Fibroblast of lung (primary cell): ENCODE measurements around the gene RSPH9. TPM values are rescaled to one million over a fixed set of nuclear protein-coding genes. Genes with fewer than 3 reads are reported as not detected.
A peak's percentile ranks its signal among the peaks of the same experiment; 100 is the strongest.

Experiments used
- DNase-seq, 2 donors: peaks; one replicate each; pipeline versions ENCODE4 v3.0.0 to v3.0.0-alpha.2; 2010; ENCODE audit warnings: low read depth in 2 of 2
- H2AFZ ChIP-seq: 2 replicates; pipeline ENCODE4 v1.5.1; 2012; ENCODE audit warnings: low read length, control low read depth, inconsistent platforms
- H3K27ac ChIP-seq: 2 replicates; pipeline ENCODE4 v1.5.1; 2011; ENCODE audit warnings: low read length, control low read depth; ENCODE audit not compliant: insufficient read depth
- H3K27me3 ChIP-seq: 2 replicates; pipeline ENCODE4 v1.5.1; 2011; ENCODE audit warnings: mild to moderate bottlenecking, low read length; ENCODE audit not compliant: control insufficient read depth, insufficient read depth
- H3K36me3 ChIP-seq: 2 replicates; pipeline ENCODE4 v1.5.1; 2011; ENCODE audit warnings: low read length; ENCODE audit not compliant: control insufficient read depth, insufficient read depth
- H3K4me1 ChIP-seq: 2 replicates; pipeline ENCODE4 v1.5.1; 2011; ENCODE audit warnings: low read length; ENCODE audit not compliant: control insufficient read depth, insufficient read depth; ENCODE audit errors: extremely low read depth
- H3K4me2 ChIP-seq: 2 replicates; pipeline ENCODE4 v1.5.1; 2011; ENCODE audit warnings: low read length, control low read depth; ENCODE audit not compliant: insufficient read depth; ENCODE audit errors: extremely low read depth
- H3K4me3 ChIP-seq, 4 experiments: fragments of 200-600 bp in 1 of 4; sonication (generic) in 1 of 4; replicated peaks in 1 of 4; 2 replicates each; pipeline ENCODE4 v1.5.1; 2011 to 2016; ENCODE audit warnings: low read length in 4 of 4, low read depth in 3 of 4, mild to moderate bottlenecking in 3 of 4, control low read depth in 2 of 4, inconsistent platforms in 1 of 4, mixed read lengths in 1 of 4; ENCODE audit not compliant: insufficient read depth in 1 of 4; ENCODE audit errors: control extremely low read depth in 1 of 4
- H3K79me2 ChIP-seq: 2 replicates; pipeline ENCODE4 v1.5.1; 2012; ENCODE audit warnings: mild to moderate bottlenecking, low read length, inconsistent platforms; ENCODE audit not compliant: control insufficient read depth, insufficient read depth
- H3K9ac ChIP-seq: 2 replicates; pipeline ENCODE4 v1.5.1; 2011; ENCODE audit warnings: mild to moderate bottlenecking, low read length, control low read depth; ENCODE audit not compliant: insufficient read depth
- H3K9me3 ChIP-seq: 2 replicates; pipeline ENCODE4 v1.5.1; 2012; ENCODE audit warnings: low read depth, low read length; ENCODE audit not compliant: control insufficient read depth, insufficient read depth
- H4K20me1 ChIP-seq: 2 replicates; pipeline ENCODE4 v1.5.1; 2011; ENCODE audit warnings: low read length; ENCODE audit not compliant: control insufficient read depth, insufficient read depth; ENCODE audit errors: extremely low read depth
- EZH2 ChIP-seq: IDR thresholded peaks from 2 replicates; pipeline ENCODE4 v1.5.1; 2012; ENCODE audit warnings: low read length, control low read depth, mild to moderate bottlenecking; ENCODE audit errors: missing control alignments
- polyA plus RNA-seq, 2 donors: library from polyadenylated mRNA; depleted of rRNA in 1 of 2; stranded (reverse) in 1 of 2; unstranded in 1 of 2; fragments of >200 nt; gene quantifications; 2 replicates each; pipeline ENCODE4 v1.2.1, GENCODE V29; 2011 to 2012; ENCODE audit warnings: missing spikeins in 1 of 2
- total RNA-seq: library from RNA; depleted of rRNA; stranded (reverse); fragments of >200 nt; gene quantifications from 2 replicates; pipeline ENCODE4 v1.2.1, GENCODE V29; 2014
- TF ChIP-seq, protein P1 (sequence below), 2 donors: IDR thresholded peaks in 1 of 2; conservative IDR thresholded peaks in 1 of 2; 1 replicate in 1 of 2; 2 replicates in 1 of 2; pipeline ENCODE4 v1.5.1; 2011 to 2012; ENCODE audit warnings: low read length in 2 of 2, control low read depth in 1 of 2, inconsistent platforms in 1 of 2, low read depth in 1 of 2, mild to moderate bottlenecking in 1 of 2

RSPH9 gene
- total and polyA plus RNA-seq, 2 donors (not counting 1 experiment from before 2014, with no cell fraction given) = 0.87 to 1.7 TPM

- TF ChIP-seq, protein P1, sequence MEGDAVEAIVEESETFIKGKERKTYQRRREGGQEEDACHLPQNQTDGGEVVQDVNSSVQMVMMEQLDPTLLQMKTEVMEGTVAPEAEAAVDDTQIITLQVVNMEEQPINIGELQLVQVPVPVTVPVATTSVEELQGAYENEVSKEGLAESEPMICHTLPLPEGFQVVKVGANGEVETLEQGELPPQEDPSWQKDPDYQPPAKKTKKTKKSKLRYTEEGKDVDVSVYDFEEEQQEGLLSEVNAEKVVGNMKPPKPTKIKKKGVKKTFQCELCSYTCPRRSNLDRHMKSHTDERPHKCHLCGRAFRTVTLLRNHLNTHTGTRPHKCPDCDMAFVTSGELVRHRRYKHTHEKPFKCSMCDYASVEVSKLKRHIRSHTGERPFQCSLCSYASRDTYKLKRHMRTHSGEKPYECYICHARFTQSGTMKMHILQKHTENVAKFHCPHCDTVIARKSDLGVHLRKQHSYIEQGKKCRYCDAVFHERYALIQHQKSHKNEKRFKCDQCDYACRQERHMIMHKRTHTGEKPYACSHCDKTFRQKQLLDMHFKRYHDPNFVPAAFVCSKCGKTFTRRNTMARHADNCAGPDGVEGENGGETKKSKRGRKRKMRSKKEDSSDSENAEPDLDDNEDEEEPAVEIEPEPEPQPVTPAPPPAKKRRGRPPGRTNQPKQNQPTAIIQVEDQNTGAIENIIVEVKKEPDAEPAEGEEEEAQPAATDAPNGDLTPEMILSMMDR (conservative IDR thresholded peaks at IDR 0.05 in 1 of 2, IDR thresholded peaks at IDR 0.05 in 1 of 2; ENCODE audit: low read depth in 1 of 2, low read length in 2 of 2) = no peak
- TF ChIP-seq EZH2 = no peak
- DNase-seq = peak; percentile 63
- Histone ChIP-seq H3K79me2 (peaks cover 28% of the 10 kb centered on the region), H3K27ac (peak within 1 kb of the TSS; percentile 37), H3K27me3 (no peaks in the 10 kb centered on the region), H3K9me3 (no peaks in the 10 kb centered on the region), H4K20me1 (no peaks in the 10 kb centered on the region), H3K9ac (peak within 1 kb of the TSS; percentile 64), H3K4me2 (peak within 1 kb of the TSS; percentile 97), H3K4me1 (peaks cover 4% of the 10 kb centered on the region), H3K4me3 (peak within 1 kb of the TSS; percentile 31 to 94 (median 58)), H3K36me3 (peaks cover 6% of the 10 kb centered on the region), H2AFZ (peak within 1 kb of the TSS; percentile 83)
Measured at GRCh38 chr6:43635387-43636307, 9.2 kb upstream of the RSPH9 start, which contains the start of gene MAD2L1BP. MAD2L1BP (plus strand) TSS chr6:43635840; CDS start chr6:43635876, 36 bp downstream.

DNA sequence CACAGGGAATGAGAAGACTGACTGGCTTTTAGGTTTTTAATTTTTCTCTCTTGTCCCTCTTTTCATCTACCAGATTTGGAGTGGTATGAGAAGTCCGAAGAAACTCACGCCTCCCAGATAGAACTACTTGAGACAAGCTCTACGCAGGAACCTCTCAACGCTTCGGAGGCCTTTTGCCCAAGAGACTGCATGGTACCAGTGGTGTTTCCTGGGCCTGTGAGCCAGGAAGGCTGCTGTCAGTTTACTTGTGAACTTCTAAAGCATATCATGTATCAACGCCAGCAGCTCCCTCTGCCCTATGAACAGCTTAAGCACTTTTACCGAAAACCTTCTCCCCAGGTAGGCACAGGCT is 8.6 kb upstream of the RSPH9 start:
- H4K20me1 ChIP-seq = no peaks in the 10 kb centered on the region
- TF ChIP-seq EZH2 = no peak
- peaks cover 28% of the 10 kb centered on the region for H3K79me2 ChIP-seq
- DNase-seq = peak; percentile 10 to 22
- peak overlapping the region; percentile 31 to 94 (median 58) for H3K4me3 ChIP-seq
- peaks cover 2% of the 10 kb centered on the region for H3K4me1 ChIP-seq
- peak overlapping the region; percentile 37 for H3K27ac ChIP-seq
- no peaks in the 10 kb centered on the region for H3K9me3 ChIP-seq
- no peak overlapping the region for H2AFZ ChIP-seq
- H3K4me2 ChIP-seq = peak overlapping the region; percentile 97
- H3K9ac ChIP-seq = peak overlapping the region; percentile 64
- H3K27me3 ChIP-seq = no peaks in the 10 kb centered on the region
- peaks cover 6% of the 10 kb centered on the region for H3K36me3 ChIP-seq

DNA sequence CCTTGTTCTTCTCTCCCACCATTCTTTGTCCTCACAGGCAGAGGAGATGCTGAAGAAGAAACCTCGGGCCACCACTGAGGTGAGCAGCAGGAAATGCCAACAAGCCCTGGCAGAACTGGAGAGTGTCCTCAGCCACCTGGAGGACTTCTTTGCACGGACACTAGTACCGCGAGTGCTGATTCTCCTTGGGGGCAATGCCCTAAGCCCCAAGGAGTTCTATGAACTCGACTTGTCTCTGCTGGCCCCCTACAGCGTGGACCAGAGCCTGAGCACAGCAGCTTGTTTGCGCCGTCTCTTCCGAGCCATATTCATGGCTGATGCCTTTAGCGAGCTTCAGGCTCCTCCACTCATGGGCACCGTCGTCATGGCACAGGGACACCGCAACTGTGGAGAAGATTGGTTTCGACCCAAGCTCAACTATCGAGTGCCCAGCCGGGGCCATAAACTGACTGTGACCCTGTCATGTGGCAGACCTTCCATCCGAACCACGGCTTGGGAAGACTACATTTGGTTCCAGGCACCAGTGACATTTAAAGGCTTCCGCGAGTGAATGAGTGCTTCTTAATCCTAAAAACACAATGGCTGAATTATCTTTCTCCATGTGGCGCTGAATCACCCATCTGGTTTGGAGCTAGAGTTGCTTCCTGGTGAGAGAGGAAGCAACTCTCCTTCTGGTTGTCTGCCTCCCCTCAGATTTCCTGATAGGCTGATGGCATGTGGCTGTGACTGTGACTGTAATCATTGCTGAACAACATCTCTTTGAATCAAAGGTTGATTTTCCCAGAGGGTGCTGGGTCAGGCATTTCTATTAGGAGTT is 4.6 kb upstream of the RSPH9 start:
- H3K36me3 ChIP-seq = peaks cover 8% of the 10 kb centered on the region
- no peak overlapping the region for H2AFZ ChIP-seq
- no peak overlapping the region for H3K9ac ChIP-seq
- no peaks in the 10 kb centered on the region for H4K20me1 ChIP-seq
- no peak overlapping the region for H3K4me2 ChIP-seq
- H3K27me3 ChIP-seq = no peaks in the 10 kb centered on the region
- H3K79me2 ChIP-seq = peaks cover 28% of the 10 kb centered on the region
- H3K27ac ChIP-seq = no peak overlapping the region
- H3K9me3 ChIP-seq = no peaks in the 10 kb centered on the region
- no peak for DNase-seq
- H3K4me1 ChIP-seq = peaks cover 2% of the 10 kb centered on the region
- H3K4me3 ChIP-seq = no peak overlapping the region
- no peak for TF ChIP-seq EZH2
- TF ChIP-seq, protein P1 (conservative IDR thresholded peaks at IDR 0.05 in 1 of 2, IDR thresholded peaks at IDR 0.05 in 1 of 2; ENCODE audit: low read depth in 1 of 2, low read length in 2 of 2) = no peak
